Transverse colon (tissue), 4 donors: ENCODE data around the gene TRAPPC10. TPM values are rescaled to one million over a fixed set of nuclear protein-coding genes. Genes with fewer than 3 reads are reported as not detected.

Source experiments
- DNase-seq: peaks from one replicate; pipeline ENCODE4 v3.0.0-alpha.2; 2019
- H3K27ac ChIP-seq, 4 donors: fragments of 200-600 bp; sonication (generic); 2 replicates each; pipeline ENCODE4 v1.5.1; 2016 to 2018; ENCODE audit warnings: inconsistent platforms in 4 of 4
- H3K27me3 ChIP-seq: fragments of 200-600 bp; sonication (generic); 2 replicates; pipeline ENCODE4 v1.5.1; 2017; ENCODE audit warnings: inconsistent platforms
- H3K36me3 ChIP-seq, 4 donors: fragments of 200-600 bp; sonication (generic); 2 replicates each; pipeline ENCODE4 v1.5.1; 2017 to 2019; ENCODE audit warnings: inconsistent platforms in 4 of 4
- H3K4me1 ChIP-seq, 4 donors: fragments of 200-600 bp; sonication (generic); 2 replicates each; pipeline ENCODE4 v1.5.1; 2017 to 2020; ENCODE audit warnings: inconsistent platforms in 4 of 4
- H3K4me3 ChIP-seq, 4 donors: fragments of 200-600 bp; sonication (generic); 1 replicate in 1 of 4; 2 replicates in 3 of 4; pipeline versions ENCODE4 v1.5.1 to v1.6.1; 2017 to 2019; ENCODE audit warnings: inconsistent platforms in 4 of 4
- H3K9me3 ChIP-seq, 2 donors: fragments of 200-600 bp; sonication (generic); 2 replicates each; pipeline ENCODE4 v1.5.1; 2017 to 2019; ENCODE audit warnings: inconsistent platforms in 2 of 2
- CTCF ChIP-seq, 5 experiments: fragments of 200-600 bp in 3 of 5; fragments of 450-650 bp in 2 of 5; sonication (generic) in 3 of 5; IDR thresholded peaks; 1 replicate in 2 of 5; 2 replicates in 3 of 5; pipeline ENCODE4 v1.5.1; 2016 to 2017; ENCODE audit warnings: antibody characterized with exemption in 5 of 5, inconsistent platforms in 3 of 5, mild to moderate bottlenecking in 2 of 5, moderate library complexity in 1 of 5
- EP300 ChIP-seq: sonication (generic); formaldehyde crosslinking; IDR thresholded peaks from one replicate; pipeline ENCODE4 v1.6.1; 2017; ENCODE audit warnings: antibody characterized with exemption, low read depth
- POLR2A ChIP-seq: fragments of 450-650 bp; IDR thresholded peaks from one replicate; pipeline ENCODE4 v1.6.1; 2016; ENCODE audit warnings: antibody characterized with exemption, mild to moderate bottlenecking, moderate library complexity
- POLR2AphosphoS5 ChIP-seq, 3 donors: sonication (generic); formaldehyde crosslinking; IDR thresholded peaks; one replicate each; pipeline ENCODE4 v1.6.1; 2016; ENCODE audit warnings: antibody characterized with exemption in 3 of 3
- WGBS, 2 donors: methylation state at CpG; one replicate each; pipeline ENCODE4 v1.1.5; 2018; ENCODE audit warnings: low coverage in 1 of 2; 5-methylcytosine and 5-hydroxymethylcytosine counted together
- in situ Hi-C, 4 donors: fragments of 200-750 bp; cut with MboI; loops; one replicate each; pipeline versions ENCODE4 v1.15.0 to v1.15.1; 2017; ENCODE audit warnings: low sequenced_read_pairs in 3 of 4, low pct_ligation_motif_present in 1 of 4, low pct_unique_long_range_greater_than_20kb in 1 of 4
- intact Hi-C: fragments of 100-400 bp; cut with DNase I; formaldehyde crosslinking; loops from one replicate; pipeline ENCODE4 v1.15.1; 2023; ENCODE audit warnings: low total_unique reads
- total RNA-seq, 4 donors: library from RNA; depleted of rRNA; stranded (reverse); fragments of >200 nt; gene quantifications; one replicate each; pipeline ENCODE4 v1.1.0, GENCODE V29; 2016

TRAPPC10 gene
- total RNA-seq, 4 donors from 2014 or later: 71.0 to 81.5 (median 79.8) TPM

DNA sequence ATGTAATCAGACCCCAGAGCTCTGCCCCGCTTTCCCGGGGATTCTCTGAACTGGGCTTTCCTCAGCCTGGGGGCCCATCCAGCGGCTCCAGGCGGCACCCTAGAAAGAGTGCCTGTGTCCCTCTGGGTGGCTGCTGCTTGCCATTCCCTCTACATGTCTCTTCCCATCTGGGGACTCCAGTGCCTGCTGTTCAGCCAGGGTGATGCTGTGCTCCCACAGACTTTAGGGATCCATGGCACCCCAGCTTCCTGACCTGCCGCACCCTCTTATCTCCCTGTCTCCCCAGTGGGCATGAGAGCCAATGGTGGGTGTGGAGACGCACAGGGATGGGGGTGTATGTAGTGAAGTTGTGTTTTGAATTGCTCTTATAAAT lies 16.2 kb downstream of the TRAPPC10 start:
- Histone ChIP-seq H3K27me3 (no peaks in the 10 kb centered on the region), H3K4me3 (no peak overlapping the region), H3K4me1 (peaks cover 0 to 24% (median 15%) of the 10 kb centered on the region in 4 donors), H3K27ac (no peak overlapping the region), H3K9me3 (no peaks in the 10 kb centered on the region), H3K36me3 (peaks cover 0 to 12% (median 0%) of the 10 kb centered on the region in 4 donors)
- in situ Hi-C loops (loop anchor here in 1 of 4 donors (25.0 kb wide), 1 partner anchor 234 kb away; the partner anchor contains the start of gene DNMT3L), intact Hi-C loops (no loop called here)
- 94% methylated on average over 6 of the region's 6 CpGs; no CpG with 5 or more reads in 1 of the 2 donors for WGBS, 2 donors
- no peak for TF ChIP-seq CTCF (IDR thresholded peaks at IDR 0.05)
- no peak for TF ChIP-seq POLR2A
- no peak for TF ChIP-seq POLR2AphosphoS5 (IDR thresholded peaks at IDR 0.05)
- TF ChIP-seq EP300: no peak
- DNase-seq: no peak

GRCh38 chr21:44029460-44030087 lies 17.5 kb downstream of the TRAPPC10 start:
- no peak overlapping the region for H3K4me3 ChIP-seq
- peaks cover 0 to 19% (median 0%) of the 10 kb centered on the region in 4 donors for H3K36me3 ChIP-seq
- intact Hi-C loops: no loop called here
- 98 to 100% methylated on average over 1 to 6 of the region's 6 CpGs for WGBS, 2 donors
- no peaks in the 10 kb centered on the region for H3K27me3 ChIP-seq
- peaks cover 0 to 17% (median 15%) of the 10 kb centered on the region in 4 donors for H3K4me1 ChIP-seq
- no peak overlapping the region for H3K27ac ChIP-seq
- in situ Hi-C loops: loop anchor here in 1 of 4 donors (25.0 kb wide), 1 partner anchor 233 kb away; the partner anchor contains the start of gene DNMT3L
- H3K9me3 ChIP-seq: no peaks in the 10 kb centered on the region
- no peak for DNase-seq
- no peak for TF ChIP-seq CTCF (IDR thresholded peaks at IDR 0.05)
- TF ChIP-seq POLR2AphosphoS5 (IDR thresholded peaks at IDR 0.05): no peak
- TF ChIP-seq EP300: no peak
- no peak for TF ChIP-seq POLR2A

DNA sequence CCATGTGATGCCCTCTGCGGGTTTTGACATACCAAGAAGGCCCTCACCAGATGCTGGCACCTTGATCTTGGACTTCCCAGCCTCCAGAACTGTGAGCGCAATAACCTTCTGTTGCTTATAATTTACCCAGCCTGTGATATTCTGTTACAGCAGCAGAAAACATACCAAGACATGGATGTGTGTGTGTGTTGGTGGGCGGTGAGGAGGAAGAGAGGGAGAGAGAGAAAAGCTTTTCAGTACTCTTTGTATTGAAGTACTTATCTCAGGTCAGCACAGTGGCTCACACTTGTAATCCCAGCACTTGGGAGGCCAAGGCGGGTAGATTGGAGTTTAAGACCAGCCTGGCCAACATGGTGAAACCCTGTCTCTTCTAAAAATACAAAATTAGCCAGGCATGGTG lies 23.1 kb downstream of the TRAPPC10 start:
- Histone ChIP-seq H3K4me1 (no peaks in the 10 kb centered on the region), H3K36me3 (peaks cover 0 to 53% (median 10%) of the 10 kb centered on the region in 4 donors), H3K4me3 (no peak overlapping the region), H3K9me3 (no peaks in the 10 kb centered on the region), H3K27me3 (no peaks in the 10 kb centered on the region), H3K27ac (no peak overlapping the region)
- DNase-seq: no peak
- intact Hi-C loops (loop anchor here (5.0 kb wide), 1 partner anchor 1828 kb away; no protein-coding TSS in a partner anchor), in situ Hi-C loops (loop anchor here in 1 of 4 donors (25.0 kb wide), 1 partner anchor 227 kb away; the partner anchor contains the start of gene DNMT3L)
- TF ChIP-seq POLR2AphosphoS5 (IDR thresholded peaks at IDR 0.05) (no peak), EP300 (no peak), CTCF (IDR thresholded peaks at IDR 0.05) (no peak), POLR2A (no peak)
- WGBS, 2 donors: 94 to 96% methylated on average over 3 to 4 of the region's 4 CpGs

GRCh38 chr21:44038063-44038462 lies 26.0 kb downstream of the TRAPPC10 start:
- 86 to 96% methylated on average over 1 to 14 of the region's 14 CpGs for WGBS, 2 donors
- no peaks in the 10 kb centered on the region for H3K4me1 ChIP-seq
- peaks cover 0 to 43% (median 10%) of the 10 kb centered on the region in 4 donors for H3K36me3 ChIP-seq
- in situ Hi-C loops: loop anchor here in 1 of 4 donors (25.0 kb wide), 1 partner anchor 224 kb away; the partner anchor contains the start of gene DNMT3L
- no peak overlapping the region for H3K4me3 ChIP-seq
- H3K9me3 ChIP-seq: no peaks in the 10 kb centered on the region
- TF ChIP-seq CTCF (IDR thresholded peaks at IDR 0.05) (no peak), POLR2AphosphoS5 (IDR thresholded peaks at IDR 0.05) (no peak), EP300 (no peak), POLR2A (no peak)
- no peaks in the 10 kb centered on the region for H3K27me3 ChIP-seq
- DNase-seq: no peak
- no peak overlapping the region for H3K27ac ChIP-seq
- intact Hi-C loops: loop anchor here (5.0 kb wide), 1 partner anchor 1831 kb away; no protein-coding TSS in a partner anchor
